B cell (primary cell): ENCODE measurements around the gene SDK2.

Experiments used
- EZH2 ChIP-seq: IDR thresholded peaks from 2 replicates; pipeline ENCODE4 v1.6.1; 2012; ENCODE audit warnings: borderline replicate concordance, low read depth, mild to moderate bottlenecking, moderate library complexity, low read length; ENCODE audit not compliant: insufficient read depth, poor library complexity, severe bottlenecking
- TF ChIP-seq, protein P1 (sequence below): fragments of 200-600 bp; IDR thresholded peaks from one replicate; pipeline ENCODE4 v1.8.0; 2022; ENCODE audit warnings: antibody characterized with exemption, mild to moderate bottlenecking

DNA sequence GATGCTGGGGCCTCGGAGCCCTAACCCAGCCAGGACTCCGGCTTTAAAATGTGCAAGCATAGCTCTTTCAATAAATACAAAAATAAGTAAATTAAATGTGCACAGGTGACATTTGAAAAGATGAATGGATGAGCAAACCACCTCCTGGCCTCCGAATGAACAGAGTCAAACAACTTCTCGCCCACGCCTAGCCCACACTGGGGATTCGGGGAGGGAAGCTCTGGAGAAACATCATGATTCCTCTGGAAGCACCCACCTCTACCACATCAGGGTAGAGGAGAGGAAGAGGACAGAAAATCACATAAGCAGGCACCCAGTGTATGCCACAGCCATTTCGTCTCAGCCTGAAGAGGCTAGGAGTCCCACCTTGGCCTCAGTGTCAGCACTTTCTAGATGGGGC lies 105.8 kb downstream of the SDK2 start:
- TF ChIP-seq EZH2, result no peak
- TF ChIP-seq, protein P1, sequence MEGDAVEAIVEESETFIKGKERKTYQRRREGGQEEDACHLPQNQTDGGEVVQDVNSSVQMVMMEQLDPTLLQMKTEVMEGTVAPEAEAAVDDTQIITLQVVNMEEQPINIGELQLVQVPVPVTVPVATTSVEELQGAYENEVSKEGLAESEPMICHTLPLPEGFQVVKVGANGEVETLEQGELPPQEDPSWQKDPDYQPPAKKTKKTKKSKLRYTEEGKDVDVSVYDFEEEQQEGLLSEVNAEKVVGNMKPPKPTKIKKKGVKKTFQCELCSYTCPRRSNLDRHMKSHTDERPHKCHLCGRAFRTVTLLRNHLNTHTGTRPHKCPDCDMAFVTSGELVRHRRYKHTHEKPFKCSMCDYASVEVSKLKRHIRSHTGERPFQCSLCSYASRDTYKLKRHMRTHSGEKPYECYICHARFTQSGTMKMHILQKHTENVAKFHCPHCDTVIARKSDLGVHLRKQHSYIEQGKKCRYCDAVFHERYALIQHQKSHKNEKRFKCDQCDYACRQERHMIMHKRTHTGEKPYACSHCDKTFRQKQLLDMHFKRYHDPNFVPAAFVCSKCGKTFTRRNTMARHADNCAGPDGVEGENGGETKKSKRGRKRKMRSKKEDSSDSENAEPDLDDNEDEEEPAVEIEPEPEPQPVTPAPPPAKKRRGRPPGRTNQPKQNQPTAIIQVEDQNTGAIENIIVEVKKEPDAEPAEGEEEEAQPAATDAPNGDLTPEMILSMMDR, result no peak
